Activated naive CD4-positive, alpha-beta T cell treated with Interleukin-2 at 50 U/mL for 16 hours (primary cell): ENCODE data around the gene PLEKHG1.

ENCODE experiments used
- DNase-seq: peaks from one replicate; pipeline ENCODE4 v3.0.0-alpha.2; 2020

PLEKHG1 gene

DNA sequence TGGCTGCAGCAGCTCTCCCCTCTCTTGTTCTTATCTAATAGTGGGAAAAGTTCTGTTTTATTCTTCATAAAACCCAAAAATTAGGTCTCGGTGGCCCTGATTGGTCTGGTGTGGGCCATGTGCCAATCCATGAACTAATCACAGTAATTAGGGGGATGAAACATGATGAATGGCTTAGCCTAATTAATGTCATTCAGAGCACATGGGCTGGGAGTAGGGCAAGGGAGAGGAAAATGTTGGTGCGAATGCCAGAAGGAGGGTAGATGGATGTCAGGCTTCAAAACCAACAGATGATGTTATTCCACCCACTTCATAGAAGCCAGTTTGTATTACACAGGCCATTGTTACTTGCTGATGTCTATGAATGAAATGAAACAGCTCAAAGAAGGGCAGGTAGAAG lies 46.5 kb downstream of the PLEKHG1 start:
- DNase-seq = no peak

DNA sequence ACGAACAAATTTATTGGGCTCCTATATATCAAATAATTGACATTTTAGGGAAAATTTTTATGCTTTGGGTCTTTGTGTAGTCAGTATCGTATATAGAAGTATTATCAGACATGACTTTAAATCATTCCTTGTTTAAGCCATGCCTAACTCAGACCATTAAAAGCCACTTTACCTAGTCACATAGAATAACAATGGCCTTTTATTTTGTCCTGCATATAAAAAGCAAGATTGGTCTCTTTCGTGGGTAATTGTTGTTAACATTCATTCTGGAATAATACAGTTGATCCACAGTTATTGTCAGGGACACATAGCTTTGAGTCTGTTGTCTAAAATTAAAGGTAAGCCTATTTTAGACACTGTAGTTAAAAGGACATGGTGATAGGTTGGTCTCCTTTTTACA lies 47.4 kb downstream of the PLEKHG1 start:
- DNase-seq = no peak
